GM13976 (cell line): ENCODE data around the gene COTL1.

Experiments
- DNase-seq: peaks from one replicate; pipeline ENCODE4 v3.0.0; 2012; ENCODE audit warnings: low spot score
- in situ Hi-C: fragments of 300-500 bp; cut with MboI; formaldehyde crosslinking; loops from one replicate; pipeline ENCODE4 v1.12.0; 2022; ENCODE audit warnings: low sequenced_read_pairs, mixed read lengths, inconsistent platforms; ENCODE audit not compliant: unreplicated experiment
- TF ChIP-seq, protein P1 (sequence below): IDR thresholded peaks from 2 replicates; pipeline ENCODE4 v1.5.1; 2012; ENCODE audit warnings: borderline replicate concordance, mild to moderate bottlenecking; ENCODE audit not compliant: insufficient read depth; ENCODE audit errors: extremely low read depth, missing control alignments, control extremely low read depth

The COTL1 gene

DNA sequence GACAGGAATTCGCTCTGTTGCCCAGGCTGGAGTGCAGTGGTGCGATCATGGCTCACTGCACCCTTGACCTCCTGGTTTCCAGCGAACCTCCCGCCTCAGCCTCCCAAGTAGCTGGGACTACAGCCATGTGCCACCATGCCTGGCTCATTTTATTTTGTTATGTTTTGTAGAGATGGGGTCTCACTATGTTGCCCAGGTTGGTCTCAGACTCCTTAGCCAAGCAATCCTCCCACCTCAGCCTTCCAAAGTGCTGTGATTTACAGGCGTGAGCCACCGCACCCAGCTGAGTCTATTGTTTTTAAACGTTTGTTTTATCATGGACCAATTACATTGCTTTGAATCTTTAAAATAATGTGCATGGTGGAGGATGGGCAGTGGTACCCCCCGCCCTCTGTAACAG lies 28.9 kb downstream of the COTL1 start:
- TF ChIP-seq, protein P1, sequence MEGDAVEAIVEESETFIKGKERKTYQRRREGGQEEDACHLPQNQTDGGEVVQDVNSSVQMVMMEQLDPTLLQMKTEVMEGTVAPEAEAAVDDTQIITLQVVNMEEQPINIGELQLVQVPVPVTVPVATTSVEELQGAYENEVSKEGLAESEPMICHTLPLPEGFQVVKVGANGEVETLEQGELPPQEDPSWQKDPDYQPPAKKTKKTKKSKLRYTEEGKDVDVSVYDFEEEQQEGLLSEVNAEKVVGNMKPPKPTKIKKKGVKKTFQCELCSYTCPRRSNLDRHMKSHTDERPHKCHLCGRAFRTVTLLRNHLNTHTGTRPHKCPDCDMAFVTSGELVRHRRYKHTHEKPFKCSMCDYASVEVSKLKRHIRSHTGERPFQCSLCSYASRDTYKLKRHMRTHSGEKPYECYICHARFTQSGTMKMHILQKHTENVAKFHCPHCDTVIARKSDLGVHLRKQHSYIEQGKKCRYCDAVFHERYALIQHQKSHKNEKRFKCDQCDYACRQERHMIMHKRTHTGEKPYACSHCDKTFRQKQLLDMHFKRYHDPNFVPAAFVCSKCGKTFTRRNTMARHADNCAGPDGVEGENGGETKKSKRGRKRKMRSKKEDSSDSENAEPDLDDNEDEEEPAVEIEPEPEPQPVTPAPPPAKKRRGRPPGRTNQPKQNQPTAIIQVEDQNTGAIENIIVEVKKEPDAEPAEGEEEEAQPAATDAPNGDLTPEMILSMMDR = no peak
- no peak for DNase-seq
- in situ Hi-C loops = no loop called here

DNA sequence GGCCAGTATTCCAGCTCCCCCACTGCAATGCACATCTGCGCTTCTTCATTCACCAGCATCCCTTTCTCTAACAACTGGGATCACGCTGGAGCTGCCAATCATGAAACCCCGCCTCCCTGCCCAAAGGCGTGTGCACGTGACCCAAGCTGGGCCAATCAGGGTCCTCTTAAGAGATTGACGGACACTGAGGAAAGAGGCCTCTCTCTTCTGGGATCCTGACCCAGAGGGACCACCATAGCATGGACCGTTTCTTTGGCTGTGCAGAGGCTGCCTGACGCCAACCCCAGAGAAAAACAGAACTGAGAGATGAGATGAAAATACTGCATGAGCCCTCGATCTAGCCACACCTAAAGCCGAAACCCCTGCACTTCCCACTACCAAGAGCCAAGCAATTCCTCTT lies 32.0 kb downstream of the COTL1 start:
- TF ChIP-seq, protein P1 = no peak
- peak; percentile 76 for DNase-seq
- in situ Hi-C loops = no loop called here

DNA sequence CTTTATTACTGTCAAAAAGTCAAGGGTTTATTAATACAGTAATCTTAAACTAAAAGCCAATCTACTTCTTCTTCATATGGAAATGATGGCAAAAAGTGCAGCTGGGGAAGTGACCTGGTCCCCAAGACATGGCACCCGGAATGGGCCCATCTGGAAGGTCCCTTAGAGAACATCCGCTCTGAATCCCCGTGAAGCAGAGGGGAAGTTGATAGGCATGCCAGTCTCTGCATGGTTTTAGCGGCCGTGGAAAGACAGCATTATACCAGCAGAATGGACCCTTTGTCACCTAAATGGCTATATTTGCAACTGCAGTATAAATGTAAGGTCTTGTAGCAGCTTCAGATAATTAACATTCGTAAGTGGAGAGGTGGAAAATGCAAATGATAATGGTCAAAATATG lies 32.4 kb downstream of the COTL1 start:
- in situ Hi-C loops = no loop called here
- no peak for DNase-seq
- TF ChIP-seq, protein P1 = no peak

DNA sequence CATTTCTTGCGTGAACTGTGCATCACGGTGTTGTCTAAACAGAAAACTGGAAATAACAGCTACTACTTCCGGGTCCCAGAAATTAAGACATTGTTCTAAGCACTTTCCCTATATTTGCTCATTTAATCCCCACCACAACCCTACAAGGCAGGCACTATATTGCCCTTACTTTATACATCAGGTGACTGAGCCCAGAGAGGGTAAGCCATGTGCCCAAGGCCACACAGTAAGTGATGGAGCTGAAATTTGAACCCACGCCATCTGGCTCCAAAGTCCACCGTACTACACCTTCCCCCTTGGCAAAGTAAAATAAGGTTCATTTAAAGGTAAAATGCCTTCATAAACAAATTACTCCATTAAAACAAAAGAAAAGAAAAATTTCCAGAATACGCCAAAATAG lies 33.2 kb downstream of the COTL1 start:
- in situ Hi-C loops = no loop called here
- DNase-seq = no peak
- TF ChIP-seq, protein P1 = no peak

DNA sequence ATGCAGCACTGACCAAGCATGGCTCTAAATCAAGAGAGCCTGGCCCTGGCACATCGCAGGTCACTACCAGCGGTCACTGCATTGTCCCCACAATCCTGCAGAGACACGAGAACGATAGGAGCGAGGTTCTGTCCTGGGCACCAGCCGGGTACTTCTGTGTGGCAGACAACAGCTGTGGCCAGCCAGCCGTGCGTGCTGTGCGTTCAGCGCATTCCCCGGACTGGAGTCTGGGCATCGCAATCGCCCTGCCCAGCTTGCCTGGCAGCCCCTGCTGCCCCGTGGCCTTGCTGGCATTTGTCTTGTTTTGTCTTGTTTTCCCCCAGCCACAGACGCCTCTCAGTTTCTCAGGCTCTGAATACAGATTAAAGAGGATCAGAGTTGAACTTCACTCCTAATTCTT lies 33.9 kb downstream of the COTL1 start:
- TF ChIP-seq, protein P1 = no peak
- in situ Hi-C loops = no loop called here

DNA sequence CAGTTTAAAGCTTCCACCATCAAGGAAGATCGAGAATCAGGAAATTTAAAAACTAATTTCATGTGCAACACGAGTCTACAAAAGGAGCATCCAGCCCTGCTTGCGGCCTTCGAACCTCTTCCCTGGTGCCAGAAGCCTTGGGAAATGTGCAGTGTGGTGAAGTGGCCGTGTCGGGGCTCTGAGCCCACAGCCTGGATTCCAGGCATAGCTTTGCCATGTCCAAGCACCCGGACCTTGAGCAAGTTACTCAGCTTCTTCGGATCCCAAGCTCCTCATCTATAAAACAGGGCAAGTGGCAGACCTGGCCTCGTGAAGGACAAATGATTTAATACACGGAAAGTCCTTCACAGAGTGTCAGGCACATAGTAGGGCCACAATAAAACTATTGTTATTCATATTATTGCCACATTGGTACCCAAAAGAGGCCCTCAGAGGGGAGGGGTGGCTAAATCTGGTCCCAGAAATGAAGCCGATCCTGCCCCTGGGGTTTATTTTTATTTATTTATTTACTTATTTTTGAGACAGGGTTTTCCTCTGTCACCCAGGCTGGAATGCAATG lies 34.8 kb downstream of the COTL1 start:
- in situ Hi-C loops = no loop called here
- DNase-seq = no peak
- TF ChIP-seq, protein P1 = no peak

More for the DNA sequence above, 33.9 kb downstream of the COTL1 start:
- DNase-seq = no peak

DNA sequence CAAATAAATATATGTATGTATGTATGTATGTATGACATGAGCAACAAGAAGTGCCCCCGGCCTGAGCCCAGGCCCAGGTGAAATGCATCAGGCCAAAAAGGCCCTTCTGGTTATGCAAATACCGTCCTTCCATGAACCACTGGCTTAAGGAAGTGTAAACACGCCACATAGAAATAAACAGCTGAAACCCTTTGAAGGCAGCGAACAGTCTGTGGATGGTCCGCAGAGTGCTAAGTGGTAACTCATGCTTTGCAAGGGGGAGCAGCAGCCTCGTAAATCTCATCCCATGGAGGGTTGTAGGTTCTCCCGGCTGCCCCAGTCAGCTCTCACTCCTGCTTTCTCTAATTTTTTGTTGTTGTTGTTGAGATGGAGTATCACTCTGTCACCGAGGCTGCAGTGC lies 36.7 kb downstream of the COTL1 start:
- in situ Hi-C loops = no loop called here

More for the DNA sequence above, 36.7 kb downstream of the COTL1 start:
- TF ChIP-seq, protein P1 = no peak
- no peak for DNase-seq
